Measurements from ENCODE around the gene ABCA13.

The ABCA13 gene

DNA sequence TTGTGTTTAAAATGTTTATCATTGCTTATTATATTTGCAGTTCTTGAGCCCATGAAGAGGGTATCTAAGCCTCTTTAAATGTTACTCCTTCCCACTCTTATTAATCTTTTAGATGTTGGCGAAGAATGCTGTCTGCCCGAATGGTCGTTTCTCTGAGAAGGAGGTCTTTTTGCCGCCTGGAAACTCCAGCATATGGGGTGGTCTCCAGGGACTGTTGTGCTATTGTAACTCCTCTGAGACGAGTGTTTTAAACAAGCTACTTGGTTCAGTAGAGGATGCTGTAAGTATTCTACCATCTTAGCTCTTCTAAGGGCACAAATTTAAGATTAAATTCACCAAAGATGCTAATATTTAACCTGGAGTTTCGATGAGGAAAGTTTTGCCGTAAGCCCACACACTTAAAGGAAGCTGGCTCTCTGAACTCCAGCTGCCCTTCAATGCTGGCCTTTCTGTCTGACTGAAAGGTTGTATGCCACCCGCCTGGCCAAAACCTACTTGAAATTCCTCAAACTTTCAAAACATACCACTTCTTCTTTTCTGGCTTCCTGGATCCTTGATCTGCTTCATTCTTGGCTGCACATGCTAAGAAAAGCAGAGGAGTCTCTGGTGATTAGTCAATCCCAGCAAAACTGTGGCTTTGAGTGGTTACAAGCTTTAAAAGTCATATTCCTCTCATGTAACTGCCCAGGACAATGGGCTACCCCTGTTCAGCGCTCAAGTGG lies 74.7 kb downstream of the ABCA13 start:
- TF ChIP-seq ZNF274 (IDR thresholded peaks at IDR 0.05; ENCODE audit: low read depth, low read length): no peak

DNA sequence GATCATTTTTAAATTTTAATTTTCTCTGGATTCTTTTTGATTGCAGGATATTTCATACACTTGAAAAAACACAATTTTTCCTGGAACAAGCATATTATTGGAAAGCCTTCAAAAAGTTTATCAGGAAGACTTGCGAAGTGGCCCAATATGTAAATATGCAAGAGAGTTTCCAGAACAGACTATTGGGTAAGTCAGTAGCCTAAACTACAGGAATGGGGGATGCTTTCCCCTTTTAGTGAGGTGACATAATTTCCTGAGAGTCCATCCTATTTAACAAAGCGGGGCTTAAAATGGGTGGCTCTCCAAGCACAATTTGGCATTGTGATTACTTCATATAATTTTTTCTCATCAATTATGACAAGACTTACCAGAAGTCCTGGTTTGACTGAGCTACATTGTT lies 77.9 kb downstream of the ABCA13 start:
- H3K4me3 ChIP-seq (ENCODE audit: low read length): no peak overlapping the region
- TF ChIP-seq ZNF274 (IDR thresholded peaks at IDR 0.05; ENCODE audit: low read depth, low read length): no peak

More for the DNA sequence above, 74.7 kb downstream of the ABCA13 start:
- H3K4me3 ChIP-seq (ENCODE audit: low read length): no peak overlapping the region; the same call in 1 of the 2 replicates

DNA sequence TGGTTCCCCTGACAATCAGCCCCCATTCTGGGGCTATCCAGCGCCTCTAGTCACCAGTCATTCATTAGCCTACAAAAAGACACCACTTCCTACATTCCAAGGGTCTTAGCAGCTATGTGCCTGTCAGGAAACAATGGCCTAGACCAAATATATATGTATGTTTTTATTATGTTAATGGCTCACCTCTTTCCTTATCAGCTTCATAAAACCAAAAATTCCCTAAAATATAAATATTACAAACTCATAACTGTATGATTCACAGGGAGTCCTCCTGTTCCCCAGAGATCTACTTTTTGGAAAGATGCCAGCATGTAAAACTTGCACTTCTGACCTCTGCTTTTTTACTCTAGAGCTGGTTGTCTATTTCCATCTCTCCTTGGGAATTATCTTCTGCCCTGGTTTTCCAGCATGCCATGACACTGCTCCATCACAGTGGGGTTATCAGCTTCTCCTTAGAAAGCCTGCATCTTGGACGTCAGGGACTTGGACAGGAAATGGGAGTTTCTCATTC lies 79.2 kb downstream of the ABCA13 start:
- TF ChIP-seq ZNF274 (IDR thresholded peaks at IDR 0.05; ENCODE audit: low read depth, low read length): no peak
- H3K4me3 ChIP-seq (ENCODE audit: low read length): no peak overlapping the region

DNA sequence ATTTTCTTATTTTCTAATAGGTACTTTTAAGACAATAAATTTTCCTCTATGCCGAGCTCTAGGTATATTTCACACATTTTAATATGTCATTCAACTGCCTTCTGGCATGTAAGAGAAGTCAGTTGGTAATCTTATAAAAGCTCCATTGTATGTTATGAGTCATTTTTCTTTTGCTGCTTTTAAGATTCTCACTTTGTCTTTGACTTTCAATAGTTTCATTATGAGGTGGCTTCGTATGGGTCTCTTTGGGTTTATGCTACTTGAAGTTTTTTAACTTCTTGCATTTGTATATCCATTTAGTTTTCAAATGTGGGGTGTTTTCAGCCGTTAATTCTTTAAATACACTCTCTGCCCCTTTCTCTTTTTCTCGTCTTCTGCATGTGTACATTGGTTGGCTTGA lies 80.5 kb downstream of the ABCA13 start:
- TF ChIP-seq ZNF274 (IDR thresholded peaks at IDR 0.05; ENCODE audit: low read depth, low read length): no peak
- H3K4me3 ChIP-seq (ENCODE audit: low read length): no peak overlapping the region

DNA sequence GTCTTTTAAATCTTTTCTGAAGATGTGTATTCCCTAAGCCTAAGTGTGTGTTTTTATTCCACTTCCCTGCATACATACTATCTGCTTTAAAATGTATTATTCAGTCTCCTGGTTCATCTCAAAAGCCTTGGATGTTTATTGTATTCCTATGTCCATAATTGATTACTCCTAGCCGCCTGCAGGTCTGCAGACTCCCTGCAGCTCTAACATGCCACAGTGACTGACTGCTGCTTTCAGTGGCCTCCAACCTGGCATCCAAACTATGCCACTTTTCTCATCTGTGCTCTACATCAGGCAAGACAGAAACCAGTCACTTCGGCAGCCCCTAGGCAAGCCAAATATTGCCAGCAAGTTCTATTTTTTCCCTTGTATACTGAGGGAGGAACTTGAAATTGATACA lies 81.7 kb downstream of the ABCA13 start:
- TF ChIP-seq ZNF274 (IDR thresholded peaks at IDR 0.05; ENCODE audit: low read depth, low read length): no peak
- H3K4me3 ChIP-seq (ENCODE audit: low read length): no peak overlapping the region

DNA sequence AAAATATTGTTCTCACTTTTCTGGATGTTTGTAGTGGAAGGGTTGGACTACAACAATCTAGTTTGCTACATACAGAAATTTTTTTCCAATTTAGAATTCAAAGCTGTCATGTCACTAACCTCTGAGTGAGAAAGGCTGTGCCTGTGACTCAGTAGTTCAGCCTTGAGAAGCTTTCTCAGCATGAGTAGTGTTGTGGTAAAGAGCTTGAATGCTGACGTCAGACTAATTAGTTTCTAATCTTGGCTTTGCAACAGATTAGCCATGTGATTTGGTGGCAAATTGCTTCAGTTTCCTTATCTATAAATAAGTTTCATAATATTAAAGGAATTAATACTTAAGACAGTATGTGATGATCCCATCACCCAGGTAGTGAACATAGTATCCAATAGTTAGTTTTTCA lies 83.8 kb downstream of the ABCA13 start:
- TF ChIP-seq ZNF274 (IDR thresholded peaks at IDR 0.05; ENCODE audit: low read depth, low read length): no peak
- no peak overlapping the region for H3K4me3 ChIP-seq (ENCODE audit: low read length)

DNA sequence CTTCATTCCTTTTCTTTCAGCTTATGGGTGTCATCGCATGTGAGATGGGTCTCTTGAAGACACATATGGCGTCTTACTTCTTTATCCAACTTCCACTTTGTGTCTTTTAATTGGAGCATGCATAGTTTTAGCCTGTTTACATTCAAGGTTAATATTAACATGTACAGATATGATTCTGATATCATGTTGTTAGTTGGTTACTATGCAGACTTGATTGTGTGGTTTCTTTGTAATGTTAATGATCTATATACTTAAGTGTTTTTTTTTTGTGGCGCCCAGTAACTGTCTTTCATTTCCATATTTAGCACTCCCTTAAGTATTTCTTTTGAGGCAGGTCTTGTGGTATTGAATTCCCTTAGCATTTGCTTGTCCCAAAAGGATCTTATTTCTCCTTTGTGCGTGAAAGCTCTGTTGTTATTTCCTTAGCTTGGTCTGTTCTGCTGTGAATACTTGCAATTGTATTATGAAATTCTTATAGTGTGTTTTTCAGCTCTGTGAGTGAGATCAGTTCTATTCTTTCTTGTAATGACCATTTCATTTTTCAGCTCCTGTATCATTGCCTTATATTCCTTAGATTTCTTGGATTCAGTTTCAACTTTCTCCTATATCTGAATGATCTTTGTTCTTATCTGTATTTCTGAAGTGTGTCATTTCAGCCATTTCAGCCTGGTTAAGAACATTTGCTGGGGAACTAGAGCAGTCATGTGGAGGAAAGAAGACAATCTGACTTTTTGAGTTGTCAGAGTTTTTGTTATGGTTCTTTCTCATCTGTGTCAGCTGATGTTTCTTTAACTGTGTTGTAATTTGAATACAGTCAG lies 88.4 kb downstream of the ABCA13 start:
- no peak for TF ChIP-seq ZNF274 (IDR thresholded peaks at IDR 0.05; ENCODE audit: low read depth, low read length)
- H3K4me3 ChIP-seq (ENCODE audit: low read length): no peak overlapping the region

GRCh38 chr7:48261696-48262095 lies 90.4 kb downstream of the ABCA13 start:
- no peak for TF ChIP-seq ZNF274 (IDR thresholded peaks at IDR 0.05; ENCODE audit: low read depth, low read length)
- no peak overlapping the region for H3K4me3 ChIP-seq (ENCODE audit: low read length)

DNA sequence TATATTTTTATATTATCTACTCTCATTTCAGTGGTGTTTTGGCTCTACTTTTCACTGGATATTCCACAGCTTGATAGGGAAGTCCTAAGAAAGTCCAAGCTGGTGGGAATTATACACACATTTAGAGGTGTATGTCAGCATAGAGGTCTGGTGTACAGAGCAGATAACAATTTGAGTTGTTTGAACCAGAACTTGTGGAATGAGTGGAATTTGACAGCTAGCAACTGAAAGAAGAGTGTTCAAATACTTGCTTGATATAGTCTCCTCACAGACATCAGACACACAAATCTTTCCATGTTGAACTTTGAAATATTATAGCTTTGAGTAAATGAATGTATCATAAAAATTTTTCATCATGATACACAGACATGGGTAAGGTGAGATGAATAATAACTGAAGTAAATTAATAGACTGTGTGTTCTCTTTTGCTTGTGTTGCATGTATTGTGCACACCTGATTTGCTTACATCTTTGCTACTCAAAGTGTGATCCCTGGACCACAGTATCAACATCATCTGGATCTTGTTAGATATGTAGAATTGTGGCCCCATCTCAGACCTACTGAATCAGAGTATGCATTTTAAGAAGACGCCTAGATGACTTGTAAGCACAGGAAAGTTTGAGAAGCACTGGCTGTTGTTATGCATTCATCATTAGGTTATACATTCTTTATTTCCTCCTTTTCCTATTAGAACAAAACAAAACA lies 91.5 kb downstream of the ABCA13 start:
- no peak overlapping the region for H3K4me3 ChIP-seq (ENCODE audit: low read length)
- no peak for TF ChIP-seq ZNF274 (IDR thresholded peaks at IDR 0.05; ENCODE audit: low read depth, low read length)

DNA sequence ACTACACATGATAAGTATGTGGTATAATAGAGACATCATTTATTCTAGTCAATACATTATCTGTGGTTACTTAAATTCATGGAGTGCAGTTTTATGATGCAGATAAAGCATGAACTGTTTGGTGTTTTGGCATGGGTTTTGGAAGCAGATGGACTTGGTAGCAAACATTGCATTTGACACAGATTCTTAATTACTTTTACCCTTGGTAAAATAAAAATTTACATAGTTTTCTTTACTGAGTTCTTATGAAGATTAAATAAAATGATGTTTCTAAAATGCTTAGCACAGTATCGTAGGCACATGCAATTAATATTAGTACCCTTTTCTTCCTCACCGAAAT lies 92.0 kb downstream of the ABCA13 start:
- TF ChIP-seq ZNF274 (IDR thresholded peaks at IDR 0.05; ENCODE audit: low read depth, low read length): no peak
- no peak overlapping the region for H3K4me3 ChIP-seq (ENCODE audit: low read length)

DNA sequence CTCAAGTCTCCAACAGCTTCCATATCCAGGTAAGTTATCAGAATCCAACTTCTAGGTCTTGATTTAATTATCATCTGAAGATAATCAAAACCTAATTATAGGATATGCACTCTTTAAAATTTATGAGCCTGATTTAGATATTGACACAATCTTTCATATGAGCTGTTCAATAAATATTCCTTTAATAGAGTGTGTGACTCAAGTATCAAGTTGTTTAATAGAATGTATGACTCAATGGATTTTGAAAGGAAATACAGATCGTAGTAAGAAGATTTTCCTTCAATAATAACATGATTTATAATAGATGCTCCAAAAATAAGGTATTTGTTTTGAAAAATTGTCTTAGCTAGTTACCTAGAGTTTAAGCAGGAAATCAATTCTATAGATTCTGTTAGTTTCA lies 97.8 kb downstream of the ABCA13 start:
- no peak for TF ChIP-seq ZNF274 (IDR thresholded peaks at IDR 0.05; ENCODE audit: low read depth, low read length)
- no peak overlapping the region for H3K4me3 ChIP-seq (ENCODE audit: low read length)

GRCh38 chr7:48274662-48275061 lies 103.4 kb downstream of the ABCA13 start:
- no peak for TF ChIP-seq ZNF274 (IDR thresholded peaks at IDR 0.05; ENCODE audit: low read depth, low read length)
- no peak overlapping the region for H3K4me3 ChIP-seq (ENCODE audit: low read length)

DNA sequence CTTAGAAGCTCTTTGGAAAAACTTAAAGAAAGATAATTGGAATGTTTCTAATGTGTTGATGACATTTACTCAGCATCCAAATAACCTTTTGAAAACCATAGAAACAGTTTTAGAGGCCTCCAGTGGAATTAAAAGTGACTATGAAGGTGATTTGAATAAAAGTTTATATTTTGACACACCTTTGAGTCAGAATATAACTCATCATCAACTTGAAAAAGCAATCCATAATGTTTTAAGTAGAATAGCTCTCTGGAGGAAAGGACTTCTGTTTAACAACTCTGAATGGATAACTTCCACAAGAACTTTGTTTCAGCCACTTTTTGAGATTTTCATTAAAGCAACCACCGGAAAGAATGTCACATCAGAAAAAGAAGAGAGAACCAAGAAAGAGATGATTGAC lies 108.2 kb downstream of the ABCA13 start:
- no peak overlapping the region for H3K4me3 ChIP-seq (ENCODE audit: low read length)
- no peak for TF ChIP-seq ZNF274 (IDR thresholded peaks at IDR 0.05; ENCODE audit: low read depth, low read length)

- no peak for TF ChIP-seq ZNF274 (IDR thresholded peaks at IDR 0.05; ENCODE audit: low read depth, low read length)
- no peak overlapping the region for H3K4me3 ChIP-seq (ENCODE audit: low read length)
These were observed 108.8 kb downstream of the ABCA13 start for GRCh38 chr7:48280100-48280499.

DNA sequence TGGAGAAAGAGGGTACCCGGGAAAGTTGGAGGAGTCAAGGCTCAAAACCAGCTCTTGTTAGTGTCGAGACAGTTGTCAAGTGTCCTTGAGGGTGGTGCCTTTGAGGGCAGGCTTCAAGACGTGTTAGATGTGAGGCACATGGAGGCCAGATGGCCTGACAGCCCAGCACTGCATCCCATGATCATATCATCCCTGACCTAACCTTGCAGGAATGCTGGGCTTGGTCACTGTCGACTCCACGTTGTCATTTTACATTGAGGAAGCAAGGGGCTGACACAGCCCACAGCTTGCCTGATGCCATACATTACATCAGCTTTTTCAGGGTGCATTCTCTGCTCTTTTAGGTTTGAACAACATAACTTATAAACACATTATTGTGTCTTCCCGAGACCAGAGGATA lies 114.1 kb downstream of the ABCA13 start:
- no peak overlapping the region for H3K4me3 ChIP-seq (ENCODE audit: low read length)
- no peak for TF ChIP-seq ZNF274 (IDR thresholded peaks at IDR 0.05; ENCODE audit: low read depth, low read length)
